K562 (cell line): ENCODE results near the gene NQO2. TPM values are rescaled to one million over a fixed set of nuclear protein-coding genes. Genes with fewer than 3 reads are reported as not detected.
"Not testable (repeated sequence)": the region's sequence is repeated elsewhere in the genome, so short reads cannot be mapped to it uniquely, and the experiment has no call there.

Experiments used
- ARID2 ChIP-seq: fragments of 450-650 bp; IDR thresholded peaks from 2 replicates; pipeline ENCODE4 v1.6.1; 2017; ENCODE audit warnings: antibody characterized with exemption, mild to moderate bottlenecking
- CC2D1A ChIP-seq: fragments of 450-650 bp; IDR thresholded peaks from 2 replicates; pipeline ENCODE4 v1.6.1; 2017; ENCODE audit warnings: mild to moderate bottlenecking
- CEBPB ChIP-seq: fragments of 450-650 bp; IDR thresholded peaks from 2 replicates; pipeline ENCODE4 v1.6.1; 2016; ENCODE audit warnings: missing genetic modification characterization, missing compliant biosample characterization
- CXXC5 ChIP-seq: fragments of 250-450 bp; sonication (Bioruptor Pico); IDR thresholded peaks from 2 replicates; pipeline ENCODE4 v1.8.0; 2022; ENCODE audit warnings: inconsistent platforms, mild to moderate bottlenecking, moderate library complexity
- DMBX1 ChIP-seq: fragments of 250-450 bp; sonication (Bioruptor Pico); IDR thresholded peaks from 2 replicates; pipeline ENCODE4 v1.8.0; 2022; ENCODE audit warnings: inconsistent platforms, mild to moderate bottlenecking, moderate library complexity, borderline replicate concordance
- JUND ChIP-seq, 2 experiments: IDR thresholded peaks; 2 replicates in 1 of 2; 3 replicates in 1 of 2; pipeline ENCODE4 v1.6.1; 2011; ENCODE audit warnings: borderline replicate concordance in 2 of 2, low read depth in 2 of 2, low read length in 2 of 2, improper control_type of control experiment in 1 of 2, missing biosample characterization in 1 of 2, missing genetic modification characterization in 1 of 2, missing genetic modification reagents in 1 of 2
- LARP7 ChIP-seq: fragments of 450-650 bp; IDR thresholded peaks from 2 replicates; pipeline ENCODE4 v1.6.1; 2016
- SMC3 ChIP-seq: conservative IDR thresholded peaks from 2 replicates; pipeline ENCODE4 v1.6.1; 2011; ENCODE audit warnings: low read depth, low read length, improper control_type of control experiment; ENCODE audit not compliant: insufficient read depth
- SP1 ChIP-seq: sonication (generic); formaldehyde crosslinking; IDR thresholded peaks from 2 replicates; pipeline ENCODE4 v1.8.1; 2022; ENCODE audit warnings: mild to moderate bottlenecking, missing genetic modification reagents
- ZBTB17 ChIP-seq: fragments of 450-650 bp; formaldehyde crosslinking; IDR thresholded peaks from 2 replicates; pipeline ENCODE4 v1.4.0; 2020; ENCODE audit warnings: mild to moderate bottlenecking
- ZBTB7A ChIP-seq: IDR thresholded peaks from 2 replicates; pipeline ENCODE4 v1.6.1; 2011; ENCODE audit warnings: low read depth, mild to moderate bottlenecking, low read length, moderate library complexity, borderline replicate concordance; ENCODE audit not compliant: control insufficient read depth
- polyA plus RNA-seq, 8 experiments: library from polyadenylated mRNA; depleted of rRNA in 4 of 8; stranded (reverse) in 5 of 8; unstranded in 3 of 8; fragments of >200 nt; fragmentation: Nextera tagmentation in 2 of 8; fragmentation: Illumina TruSeq in 1 of 8; extraction: Ambion mirVana in 2 of 8; extraction: Trizol in 1 of 8; gene quantifications; 2 replicates each; pipeline versions ENCODE4 v1.2.1 to v1.2.3, GENCODE V29; 2011 to 2014; ENCODE audit warnings: inconsistent platforms in 1 of 8, missing spikeins in 1 of 8
- total RNA-seq, 7 experiments: library from RNA; depleted of rRNA in 6 of 7; stranded (reverse); fragments of >200 nt in 6 of 7; fragmentation: Illumina TruSeq in 2 of 7; extraction: Trizol in 2 of 7; gene quantifications; 2 replicates each; pipeline versions ENCODE4 v1.2.1 to v1.2.3, GENCODE V29; 2011 to 2021; ENCODE audit warnings: low replicate concordance in 1 of 7
- TF ChIP-seq, protein P1 (sequence below): sonication (generic); formaldehyde crosslinking; IDR thresholded peaks from 2 replicates; pipeline ENCODE4 v1.4.0; 2020; ENCODE audit warnings: mild to moderate bottlenecking, missing genetic modification reagents

The NQO2 gene
- total and polyA plus RNA-seq, 9 of the 15 experiments (the other 6 are each of a cell fraction or from before 2014, with no cell fraction given): 54.6 to 214 (median 116) TPM

DNA sequence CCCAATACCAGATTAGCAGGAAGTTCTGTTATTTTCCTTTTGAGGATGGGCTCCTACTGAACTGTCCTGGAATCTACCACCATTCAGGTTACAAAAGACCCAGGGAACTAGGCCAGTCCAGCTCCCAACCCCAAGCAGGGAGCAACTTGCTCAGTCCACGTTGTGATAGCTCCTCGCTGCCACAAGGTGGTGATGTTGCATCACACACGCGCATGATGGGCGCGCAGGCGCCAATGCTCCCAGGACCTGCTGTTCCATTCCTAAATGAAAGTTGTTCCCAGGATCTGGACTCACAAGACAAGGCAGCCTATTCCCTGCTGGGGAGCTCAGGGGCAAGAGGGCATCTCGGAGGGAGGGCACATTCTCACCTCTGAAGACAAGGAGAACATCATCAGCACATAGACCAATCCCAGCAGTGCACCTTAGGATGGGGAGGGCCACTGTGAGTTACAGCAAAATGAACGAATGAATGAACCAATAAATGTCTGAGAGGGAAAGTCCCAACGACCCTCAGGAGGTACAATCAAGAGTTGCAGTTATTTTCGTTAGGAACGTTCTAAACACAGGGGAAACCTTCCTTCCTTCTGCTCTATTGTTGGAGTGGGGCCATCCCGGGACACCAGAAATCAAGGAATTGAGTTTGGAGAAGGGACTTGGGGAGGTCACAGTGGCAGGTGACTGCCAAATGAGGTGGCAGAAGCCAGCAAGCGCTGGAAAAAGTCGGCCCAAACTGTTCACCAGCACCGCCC, 1.3 kb upstream of the NQO2 start (continued):
- TF ChIP-seq CXXC5 (CRISPR knock-in tag): 0 out of 2 replicates have a peak, but pooled peaks have one; percentile 1
- TF ChIP-seq, protein P1, sequence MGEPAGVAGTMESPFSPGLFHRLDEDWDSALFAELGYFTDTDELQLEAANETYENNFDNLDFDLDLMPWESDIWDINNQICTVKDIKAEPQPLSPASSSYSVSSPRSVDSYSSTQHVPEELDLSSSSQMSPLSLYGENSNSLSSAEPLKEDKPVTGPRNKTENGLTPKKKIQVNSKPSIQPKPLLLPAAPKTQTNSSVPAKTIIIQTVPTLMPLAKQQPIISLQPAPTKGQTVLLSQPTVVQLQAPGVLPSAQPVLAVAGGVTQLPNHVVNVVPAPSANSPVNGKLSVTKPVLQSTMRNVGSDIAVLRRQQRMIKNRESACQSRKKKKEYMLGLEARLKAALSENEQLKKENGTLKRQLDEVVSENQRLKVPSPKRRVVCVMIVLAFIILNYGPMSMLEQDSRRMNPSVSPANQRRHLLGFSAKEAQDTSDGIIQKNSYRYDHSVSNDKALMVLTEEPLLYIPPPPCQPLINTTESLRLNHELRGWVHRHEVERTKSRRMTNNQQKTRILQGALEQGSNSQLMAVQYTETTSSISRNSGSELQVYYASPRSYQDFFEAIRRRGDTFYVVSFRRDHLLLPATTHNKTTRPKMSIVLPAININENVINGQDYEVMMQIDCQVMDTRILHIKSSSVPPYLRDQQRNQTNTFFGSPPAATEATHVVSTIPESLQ: 0 out of 2 replicates have a peak, but pooled peaks have one; percentile 57
- TF ChIP-seq JUND (IDR thresholded peaks at IDR 0.05; ENCODE audit: borderline replicate concordance, low read depth, low read length): peak; percentile 0; the same call in 1 of the 2 replicates
- TF ChIP-seq JUND (tag; IDR thresholded peaks at IDR 0.05; ENCODE audit: borderline replicate concordance, low read depth, low read length): not testable (repeated sequence)
- TF ChIP-seq DMBX1: 0 out of 2 replicates have a peak, but pooled peaks have one; percentile 41
- peak; percentile 64; the same call in 1 of the 2 replicates for TF ChIP-seq CC2D1A
- peak; percentile 85 for TF ChIP-seq CEBPB (tag)
- TF ChIP-seq SMC3: peak; percentile 48
- TF ChIP-seq LARP7: peak; percentile 66; the same call in 1 of the 2 replicates
- 0 out of 2 replicates have a peak, but pooled peaks have one; percentile 33 for TF ChIP-seq ZBTB17 (CRISPR knock-in tag)
- 0 out of 2 replicates have a peak, but pooled peaks have one; percentile 36 for TF ChIP-seq SP1 (CRISPR knock-in tag)
- 0 out of 2 replicates have a peak, but pooled peaks have one; percentile 7 for TF ChIP-seq ZBTB7A
- 0 out of 2 replicates have a peak, but pooled peaks have one; percentile 5 for TF ChIP-seq ARID2
